Suppressor macrophage treated with lipopolysaccharide for 1 hour (primary cell): ENCODE measurements around the gene ABCC3.

Experiments
- DNase-seq, 3 donors: peaks; one replicate each; pipeline ENCODE4 v3.0.0-alpha.2; 2020 to 2022

ABCC3 gene

DNA sequence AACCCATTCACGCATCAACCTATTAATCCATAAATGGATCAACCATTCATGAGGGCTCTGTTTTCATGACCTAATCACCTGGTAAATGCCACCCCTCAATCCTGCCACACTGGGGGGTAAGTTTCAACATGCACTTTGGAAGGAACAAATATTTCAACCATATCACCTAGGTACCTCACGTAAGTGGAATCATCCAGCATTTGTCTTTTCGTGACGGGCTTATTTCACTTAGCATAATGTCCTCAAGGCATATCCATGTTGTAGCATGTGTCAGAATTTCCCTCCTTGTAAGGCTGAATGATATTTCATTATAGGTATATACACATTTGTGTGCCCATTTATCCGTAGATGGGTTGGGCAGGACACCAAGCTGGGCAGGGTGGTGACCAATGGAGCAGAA, 37.4 kb downstream of the ABCC3 start:
- DNase-seq: no peak

DNA sequence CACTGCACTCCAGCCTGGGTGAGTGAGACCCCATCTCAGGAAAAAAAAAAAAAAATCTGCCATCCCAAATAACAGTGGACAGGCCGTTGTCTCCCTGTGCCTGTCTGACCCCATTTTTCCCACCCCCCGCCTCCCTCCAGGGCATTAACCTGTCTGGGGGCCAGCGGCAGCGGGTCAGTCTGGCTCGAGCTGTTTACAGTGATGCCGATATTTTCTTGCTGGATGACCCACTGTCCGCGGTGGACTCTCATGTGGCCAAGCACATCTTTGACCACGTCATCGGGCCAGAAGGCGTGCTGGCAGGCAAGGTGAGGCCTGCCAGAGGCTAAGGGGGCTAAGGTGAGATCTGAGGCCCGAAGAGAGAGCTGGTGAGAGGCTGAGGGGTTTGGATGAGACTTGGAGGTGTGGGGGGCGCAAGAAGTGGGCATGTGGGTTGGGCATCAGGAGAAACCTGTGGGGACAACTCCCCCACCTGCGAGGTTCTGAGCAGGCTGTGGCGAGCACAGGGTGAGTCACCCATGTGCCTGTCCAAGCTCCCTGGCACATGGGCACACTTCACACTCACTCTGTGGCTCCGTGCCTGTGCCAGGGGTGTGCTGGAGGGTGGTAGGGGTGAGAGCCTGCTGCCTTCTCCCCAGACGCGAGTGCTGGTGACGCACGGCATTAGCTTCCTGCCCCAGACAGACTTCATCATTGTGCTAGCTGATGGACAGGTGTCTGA, 38.3 kb downstream of the ABCC3 start:
- DNase-seq: no peak

DNA sequence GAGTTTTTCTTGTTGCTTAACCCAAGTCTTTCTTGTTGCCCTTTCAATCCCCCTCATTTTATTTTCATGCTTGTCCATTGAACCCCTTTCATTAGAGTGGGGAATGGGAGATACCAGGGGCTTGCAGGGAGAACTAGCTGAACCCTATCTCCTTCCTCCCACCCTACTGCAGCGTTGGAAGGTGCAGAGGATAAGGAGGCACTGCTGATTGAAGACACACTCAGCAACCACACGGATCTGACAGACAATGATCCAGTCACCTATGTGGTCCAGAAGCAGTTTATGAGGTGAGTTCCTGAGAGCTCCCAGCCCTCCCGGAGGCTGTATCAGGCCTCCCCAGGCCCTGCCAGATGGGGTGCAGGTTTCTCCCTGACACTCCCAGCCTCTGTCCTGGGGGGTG, 40.5 kb downstream of the ABCC3 start:
- no peak for DNase-seq

DNA sequence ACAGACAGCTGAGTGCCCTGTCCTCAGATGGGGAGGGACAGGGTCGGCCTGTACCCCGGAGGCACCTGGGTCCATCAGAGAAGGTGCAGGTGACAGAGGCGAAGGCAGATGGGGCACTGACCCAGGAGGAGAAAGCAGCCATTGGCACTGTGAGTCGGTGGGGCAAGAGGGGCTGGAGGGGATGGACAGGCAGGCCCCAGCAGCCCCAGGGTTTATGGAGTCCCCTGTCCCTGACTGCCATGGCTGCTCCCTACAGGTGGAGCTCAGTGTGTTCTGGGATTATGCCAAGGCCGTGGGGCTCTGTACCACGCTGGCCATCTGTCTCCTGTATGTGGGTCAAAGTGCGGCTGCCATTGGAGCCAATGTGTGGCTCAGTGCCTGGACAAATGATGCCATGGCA, 40.9 kb downstream of the ABCC3 start:
- DNase-seq: no peak

DNA sequence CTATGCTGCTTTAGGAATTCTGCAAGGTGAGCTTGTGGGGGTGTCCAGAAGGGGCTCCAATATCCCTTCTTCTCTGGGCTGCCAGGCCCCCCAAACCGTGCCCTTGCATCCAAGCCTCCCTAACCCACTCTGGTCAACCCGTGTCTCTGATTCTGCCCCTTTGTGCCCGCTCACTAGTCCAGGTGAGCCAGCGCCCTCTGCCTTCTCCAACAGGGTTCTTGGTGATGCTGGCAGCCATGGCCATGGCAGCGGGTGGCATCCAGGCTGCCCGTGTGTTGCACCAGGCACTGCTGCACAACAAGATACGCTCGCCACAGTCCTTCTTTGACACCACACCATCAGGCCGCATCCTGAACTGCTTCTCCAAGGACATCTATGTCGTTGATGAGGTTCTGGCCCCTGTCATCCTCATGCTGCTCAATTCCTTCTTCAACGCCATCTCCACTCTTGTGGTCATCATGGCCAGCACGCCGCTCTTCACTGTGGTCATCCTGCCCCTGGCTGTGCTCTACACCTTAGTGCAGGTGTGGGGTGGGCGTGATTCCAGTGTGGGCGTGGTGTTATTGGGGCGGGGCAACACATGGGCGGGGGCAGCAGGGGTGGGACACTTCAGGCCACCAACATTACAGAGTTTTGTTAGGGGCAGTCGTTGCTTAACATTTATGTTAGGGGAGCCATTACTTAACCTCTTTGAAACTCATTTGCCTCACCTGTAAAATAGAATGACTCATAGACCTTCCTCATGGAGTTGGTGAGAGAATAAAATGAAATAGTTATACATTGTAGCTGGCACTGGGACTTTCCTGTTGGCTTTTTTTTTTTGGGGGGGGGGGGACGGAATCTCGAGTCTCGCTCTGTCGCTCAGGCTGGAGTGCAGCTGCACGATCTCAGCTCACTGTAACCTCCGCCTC, 41.6 kb downstream of the ABCC3 start:
- no peak for DNase-seq

DNA sequence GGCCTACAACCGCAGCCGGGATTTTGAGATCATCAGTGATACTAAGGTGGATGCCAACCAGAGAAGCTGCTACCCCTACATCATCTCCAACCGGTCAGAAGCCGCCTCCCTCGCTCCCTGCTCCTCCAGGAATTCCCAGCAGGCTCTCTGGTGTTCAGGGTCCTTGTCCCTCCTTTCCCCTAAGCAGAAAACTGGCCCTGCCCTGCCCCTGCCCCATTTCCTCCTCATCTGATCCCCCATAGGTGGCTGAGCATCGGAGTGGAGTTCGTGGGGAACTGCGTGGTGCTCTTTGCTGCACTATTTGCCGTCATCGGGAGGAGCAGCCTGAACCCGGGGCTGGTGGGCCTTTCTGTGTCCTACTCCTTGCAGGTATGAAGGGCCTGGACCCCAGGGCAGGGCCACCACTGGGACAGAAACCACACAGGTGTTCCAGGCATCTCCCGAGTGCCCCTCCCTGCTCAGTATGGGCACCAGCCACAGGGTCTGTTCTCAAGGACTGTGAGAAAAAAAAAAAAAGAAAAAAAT, 43.2 kb downstream of the ABCC3 start:
- DNase-seq: no peak

DNA sequence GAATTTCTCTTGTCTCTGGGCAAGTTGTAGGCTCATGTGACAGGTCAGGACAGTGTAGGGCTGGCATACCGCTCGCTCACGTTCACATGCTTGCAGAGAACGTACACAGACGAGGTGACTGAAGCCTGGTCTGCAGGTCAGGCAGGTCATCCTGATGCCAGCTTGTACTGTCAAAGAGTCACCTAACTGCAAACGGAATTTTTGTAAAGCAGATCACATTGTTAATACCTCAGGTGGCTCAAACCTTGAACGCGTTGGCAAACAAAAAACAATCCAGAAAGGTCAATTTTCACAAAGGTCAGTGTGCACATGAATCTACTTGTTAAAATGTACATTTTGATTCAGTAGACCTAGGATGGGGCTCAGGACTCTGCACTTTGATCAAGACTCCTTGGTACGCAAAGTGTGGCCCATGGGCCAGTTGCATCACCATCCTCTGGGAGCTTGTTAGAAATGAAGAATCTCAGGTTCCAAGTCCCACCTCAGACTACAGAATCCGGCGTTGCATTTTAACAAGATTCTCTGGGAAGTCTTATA, 44.4 kb downstream of the ABCC3 start:
- no peak for DNase-seq

DNA sequence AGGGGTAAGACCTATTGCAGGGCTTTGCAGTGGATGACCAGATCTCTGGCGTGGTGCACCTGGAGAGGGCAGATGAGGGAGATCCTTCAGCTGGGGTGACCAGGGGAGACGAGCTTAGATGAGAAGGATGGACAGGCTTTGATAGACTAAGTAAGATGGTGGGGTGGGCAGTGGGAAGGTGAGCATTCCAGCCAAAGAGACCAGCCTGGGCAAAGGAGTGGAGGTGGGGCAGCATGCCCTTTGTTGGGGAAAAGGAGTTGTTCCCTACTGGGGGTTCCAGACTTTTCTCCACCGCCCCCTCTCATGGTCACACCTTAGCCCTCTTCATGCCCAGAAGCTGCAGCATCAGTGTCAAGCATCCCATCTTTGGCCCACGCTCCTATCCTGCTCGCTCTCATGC, 45.4 kb downstream of the ABCC3 start:
- DNase-seq: no peak

DNA sequence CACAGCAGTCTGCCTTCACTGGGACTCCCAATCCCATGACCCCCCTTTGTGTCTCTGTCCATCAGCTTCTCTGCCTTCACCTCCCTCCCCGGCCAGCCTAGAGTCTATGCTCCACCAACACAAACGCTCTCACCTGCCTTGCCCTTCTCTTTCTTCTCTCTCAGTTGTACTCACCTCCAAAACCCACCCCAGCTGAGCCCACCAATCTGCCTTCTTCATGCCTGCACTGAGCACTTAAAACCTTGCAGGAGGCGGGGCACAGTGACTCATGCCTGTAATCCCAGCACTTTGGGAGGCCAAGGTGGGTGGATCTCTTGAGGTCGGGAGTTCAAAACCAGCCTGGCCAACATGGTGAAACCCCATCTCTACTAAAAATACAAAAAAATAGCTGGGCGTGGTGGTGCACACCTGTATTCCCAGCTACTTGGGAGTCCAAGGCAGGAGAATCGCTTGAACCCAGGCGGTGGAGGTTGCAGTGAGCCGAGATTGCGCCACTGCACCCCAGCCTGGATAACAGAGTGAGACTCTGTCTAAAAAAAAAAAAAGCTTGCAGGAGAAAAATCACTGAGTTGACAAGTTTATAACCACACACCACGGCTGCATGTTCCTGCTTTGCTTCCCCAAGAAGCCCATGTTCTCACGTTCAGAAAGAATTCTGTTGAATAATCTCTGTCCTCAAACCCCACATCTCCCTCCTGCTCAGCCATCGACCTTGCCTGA, 46.0 kb downstream of the ABCC3 start:
- DNase-seq: peak in 1 of 3 donors; percentile 30

DNA sequence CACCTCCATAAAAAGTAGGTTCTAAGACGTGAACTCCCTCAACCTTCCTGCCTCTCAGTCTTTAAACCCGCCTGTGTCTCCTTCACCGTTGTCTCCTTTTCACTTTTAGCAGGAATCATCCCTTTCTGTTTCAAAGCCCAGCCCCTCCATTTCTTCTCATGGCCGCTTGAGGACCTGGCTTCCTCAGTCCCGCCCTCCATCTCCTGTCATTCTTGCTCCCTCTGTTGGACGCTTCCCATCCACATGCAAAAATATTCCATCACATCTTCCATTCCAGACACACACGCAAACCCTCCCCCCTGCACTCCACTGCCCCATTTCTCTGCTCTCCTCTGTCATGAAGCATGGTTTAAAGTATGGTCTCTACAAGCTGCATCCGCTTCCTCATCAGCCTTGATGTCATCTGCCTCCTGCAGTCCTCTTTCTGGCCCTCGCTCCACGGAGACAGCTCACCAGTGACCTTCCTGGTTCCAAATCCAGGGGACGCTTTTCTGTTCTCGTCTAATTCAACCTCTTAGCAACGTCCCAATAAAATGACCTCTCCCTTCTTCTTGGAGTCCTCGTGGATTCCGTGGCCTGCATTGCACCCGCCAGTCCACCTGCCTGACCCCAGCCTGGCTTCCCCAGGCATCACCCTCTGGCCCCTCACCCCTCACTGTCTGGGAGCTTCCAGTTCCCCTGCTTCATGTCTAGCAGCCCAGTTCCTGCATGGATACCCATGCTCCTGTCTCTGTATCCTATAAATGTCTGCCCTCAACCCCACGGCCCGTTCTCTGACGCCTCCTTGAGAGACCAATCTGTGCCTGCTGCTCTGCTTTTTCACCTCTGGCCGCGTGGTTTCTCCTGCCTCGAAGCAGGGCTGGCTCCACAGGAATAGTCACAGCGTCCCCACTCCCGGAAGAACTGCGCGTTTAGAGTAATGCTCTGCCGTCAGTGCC, 46.9 kb downstream of the ABCC3 start:
- peak; percentile 77 to 81 (median 80) for DNase-seq

DNA sequence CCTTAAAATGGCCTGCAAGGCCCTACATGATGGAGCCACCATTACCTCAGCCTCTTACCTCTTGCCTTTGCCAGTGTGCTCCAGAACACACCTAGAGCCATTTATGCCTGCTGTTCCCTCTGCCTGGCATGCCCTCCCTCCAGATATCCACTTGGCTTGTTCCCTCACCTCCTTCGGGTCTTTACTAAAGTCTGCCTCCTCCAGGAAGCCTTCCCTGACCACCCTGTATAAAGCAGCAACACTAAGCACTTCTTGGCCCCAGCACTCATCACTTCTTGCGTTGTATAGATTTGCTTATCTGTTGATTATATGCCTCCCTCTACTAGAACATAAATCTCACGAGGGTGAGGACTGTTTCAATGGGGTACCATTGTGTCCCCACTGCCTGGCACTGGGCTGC, 47.8 kb downstream of the ABCC3 start:
- no peak for DNase-seq

DNA sequence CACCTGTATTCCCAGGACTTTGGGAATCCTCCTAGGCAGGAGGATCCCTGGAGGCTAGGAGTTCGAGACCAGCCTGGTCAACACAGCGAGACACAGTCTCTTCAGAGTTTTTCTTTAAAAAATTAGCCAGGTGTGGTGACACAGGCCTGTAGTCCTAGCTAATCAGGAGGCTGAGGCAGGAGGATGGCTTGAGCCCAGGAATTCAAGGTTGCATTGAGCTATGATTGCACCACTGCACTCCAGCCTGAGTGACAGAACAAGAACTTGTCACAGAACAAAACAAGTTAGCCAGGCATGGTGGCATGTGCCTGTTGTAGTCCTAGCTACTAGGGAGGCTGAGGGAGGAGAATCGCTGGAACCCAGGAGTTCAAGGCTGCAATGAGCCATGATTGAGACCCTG, 48.3 kb downstream of the ABCC3 start:
- DNase-seq: no peak

DNA sequence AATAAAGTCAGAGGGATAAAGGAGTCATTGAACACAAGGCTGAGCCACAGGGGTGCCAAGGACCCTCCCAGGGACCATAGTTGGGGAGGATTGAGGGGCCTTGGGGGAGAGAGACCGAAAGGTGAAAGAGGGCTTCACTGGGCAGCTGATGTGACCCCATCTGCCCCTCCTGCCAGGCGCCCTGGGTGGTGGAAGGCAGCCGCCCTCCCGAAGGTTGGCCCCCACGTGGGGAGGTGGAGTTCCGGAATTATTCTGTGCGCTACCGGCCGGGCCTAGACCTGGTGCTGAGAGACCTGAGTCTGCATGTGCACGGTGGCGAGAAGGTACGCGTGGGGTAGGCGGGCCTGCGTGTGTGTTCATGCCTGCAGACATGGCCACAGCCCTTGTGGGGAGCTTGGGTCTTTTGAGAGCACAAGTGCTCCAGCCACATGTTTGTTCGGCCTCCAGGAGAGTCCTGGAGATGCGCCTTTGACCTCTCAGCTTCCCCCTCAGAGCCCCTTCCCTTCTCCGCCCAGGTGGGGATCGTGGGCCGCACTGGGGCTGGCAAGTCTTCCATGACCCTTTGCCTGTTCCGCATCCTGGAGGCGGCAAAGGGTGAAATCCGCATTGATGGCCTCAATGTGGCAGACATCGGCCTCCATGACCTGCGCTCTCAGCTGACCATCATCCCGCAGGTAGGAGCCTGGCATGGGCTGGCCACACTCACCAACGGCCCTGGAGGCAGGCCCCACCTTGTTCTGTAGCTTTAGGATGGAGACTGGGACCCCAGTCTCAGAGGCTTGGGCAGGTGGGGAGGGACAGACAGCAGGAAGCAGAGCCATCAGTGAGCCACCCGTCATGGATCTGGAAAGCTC, 49.0 kb downstream of the ABCC3 start:
- no peak for DNase-seq

DNA sequence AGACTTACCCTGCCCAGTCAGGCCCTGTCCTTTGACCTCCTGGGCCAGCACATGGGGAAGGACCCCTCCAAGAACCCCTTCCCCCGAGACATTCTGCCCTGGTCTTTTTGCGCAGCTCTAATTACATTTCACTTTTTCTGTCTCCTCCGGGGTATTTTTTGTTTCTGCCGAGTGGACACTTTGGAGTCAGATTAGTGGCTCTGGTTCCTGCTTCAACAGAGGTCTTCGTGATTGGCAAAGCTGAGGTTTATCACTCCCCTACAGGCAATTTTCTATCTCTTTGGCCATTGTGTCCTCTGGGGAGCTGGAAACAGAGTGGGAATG, 49.6 kb downstream of the ABCC3 start:
- DNase-seq: no peak

DNA sequence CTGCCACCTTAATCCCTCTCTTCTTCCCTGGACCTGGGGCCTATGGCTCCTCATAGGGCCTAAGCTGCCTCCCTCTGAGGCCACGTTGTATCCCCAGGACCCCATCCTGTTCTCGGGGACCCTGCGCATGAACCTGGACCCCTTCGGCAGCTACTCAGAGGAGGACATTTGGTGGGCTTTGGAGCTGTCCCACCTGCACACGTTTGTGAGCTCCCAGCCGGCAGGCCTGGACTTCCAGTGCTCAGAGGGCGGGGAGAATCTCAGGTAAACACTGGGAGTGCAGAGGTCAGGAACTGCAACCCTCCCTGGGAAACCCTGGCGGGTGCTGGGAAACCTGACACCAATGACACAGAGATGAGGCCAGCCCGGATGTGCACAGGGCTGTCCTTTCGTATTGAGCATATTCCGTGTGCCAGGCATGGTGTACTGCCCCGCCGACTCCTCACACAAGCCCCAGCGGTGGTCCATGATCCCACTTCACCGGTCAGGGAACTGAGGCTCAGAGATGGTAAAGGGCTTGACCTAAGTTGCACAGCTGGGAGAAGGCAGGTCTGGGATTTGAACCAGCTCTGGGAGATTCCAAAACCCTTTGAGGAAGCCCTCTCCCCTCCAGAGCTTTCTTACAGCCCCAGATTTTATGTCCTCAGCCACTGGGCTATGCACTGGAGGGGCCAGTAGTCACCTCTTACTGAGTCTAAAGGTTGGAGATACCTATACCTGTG, 50.1 kb downstream of the ABCC3 start:
- no peak for DNase-seq

DNA sequence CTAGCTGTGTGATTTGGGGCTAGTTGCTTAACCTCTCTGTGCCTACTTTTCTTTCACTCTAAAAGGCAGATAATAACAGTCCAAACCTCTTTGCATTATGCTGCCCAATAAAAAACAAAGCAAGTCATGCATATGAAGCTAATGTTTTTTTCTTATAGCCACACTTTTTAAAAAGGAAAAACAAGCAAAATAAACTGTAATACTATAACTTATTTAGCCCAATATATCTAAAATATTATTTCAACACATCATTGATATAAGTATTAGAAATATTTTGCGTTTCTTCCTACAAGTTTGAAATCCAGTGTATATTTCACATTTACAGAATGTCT, 50.6 kb downstream of the ABCC3 start:
- no peak for DNase-seq

DNA sequence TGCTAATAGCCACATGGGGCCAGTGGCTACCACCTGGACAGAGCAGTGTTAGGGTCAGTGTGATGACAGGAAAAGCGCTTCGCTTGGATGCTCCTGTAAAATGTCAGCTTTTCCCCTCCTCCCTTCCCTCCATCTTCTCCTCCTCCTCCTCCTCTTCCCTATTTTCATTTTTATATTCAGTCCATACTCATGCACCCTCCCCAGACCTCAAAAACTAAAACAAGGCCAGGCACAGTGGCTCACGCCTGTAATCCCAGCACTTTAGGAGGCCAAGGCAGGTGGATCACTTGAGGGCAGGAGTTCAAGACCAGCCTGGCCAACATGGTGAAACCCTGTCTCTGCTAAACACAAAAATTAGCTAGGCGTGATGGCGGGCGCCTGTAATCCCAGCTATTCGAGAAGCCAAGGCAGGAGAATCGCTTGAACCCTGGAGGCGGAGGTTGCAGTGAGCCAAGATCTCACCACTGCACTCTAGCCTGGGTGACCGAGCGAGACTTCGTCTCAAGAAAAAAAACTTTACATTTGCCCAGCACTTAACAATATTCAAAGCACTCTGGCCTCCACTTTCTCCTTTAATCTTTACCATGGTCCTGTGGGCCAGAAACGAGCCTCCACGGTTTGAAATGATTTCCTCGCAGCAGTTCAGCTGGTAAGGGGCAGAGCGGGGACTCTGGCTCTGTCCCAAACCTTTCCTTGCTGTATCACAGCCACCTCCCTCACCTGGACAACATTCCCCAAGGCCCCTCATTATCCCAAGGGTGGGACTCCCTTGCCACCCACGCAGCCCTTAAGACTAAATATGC, 51.2 kb downstream of the ABCC3 start:
- no peak for DNase-seq

DNA sequence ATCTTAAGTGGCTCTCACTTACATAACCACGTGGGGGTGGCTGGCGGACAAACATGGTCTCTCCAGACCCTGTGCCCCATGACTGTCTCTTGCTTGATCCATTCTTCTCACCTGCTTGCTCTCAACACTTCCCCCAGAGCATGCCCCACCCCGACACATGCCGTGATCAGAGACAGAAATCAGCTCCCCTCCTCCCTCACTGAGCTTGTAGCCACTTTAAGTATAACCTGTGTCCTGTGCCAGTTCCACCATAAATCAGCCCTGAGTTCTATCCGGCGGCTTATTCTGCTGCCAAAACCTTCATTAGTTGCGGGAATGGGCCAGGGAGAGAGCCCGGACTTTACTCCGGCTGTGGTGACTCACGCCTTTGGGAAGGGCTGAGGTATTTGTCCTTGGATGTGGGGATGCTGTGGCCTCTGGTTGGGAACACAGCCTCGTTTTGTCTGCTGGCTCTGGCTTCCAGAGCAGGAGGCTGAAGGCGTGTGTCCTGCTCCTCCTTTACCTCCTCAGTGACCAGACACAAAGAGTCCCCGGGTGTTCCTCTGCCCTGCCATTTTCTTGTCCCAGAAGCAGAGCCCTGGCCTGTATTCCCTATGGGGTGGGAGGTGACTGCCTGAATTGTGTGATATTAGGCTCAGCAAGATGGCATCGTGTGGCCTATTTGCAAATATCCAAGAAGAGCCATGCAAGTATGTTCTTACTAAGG, 52.0 kb downstream of the ABCC3 start:
- DNase-seq: no peak
